B cell (primary cell): ENCODE data around the gene IQSEC3. TPM values are rescaled to one million over a fixed set of nuclear protein-coding genes. Genes with fewer than 3 reads are reported as not detected.

Experiments used
- ATAC-seq: fragments of 200-7000 bp; cut with Tn5 transposase; one replicate; pipeline ENCODE4 v1.10.0; 2021; ENCODE audit warnings: low read depth, mild to moderate bottlenecking, moderate number of reproducible peaks, moderate library complexity
- CTCF ChIA-PET: fragments of 350-600 bp; sonication (Branson Sonifier 250); formaldehyde crosslinking; loops from one replicate; lab custom pipeline; 2021; ENCODE audit warnings: antibody characterized with exemption, inconsistent platforms; lab: Charles Lee
- POLR2A ChIA-PET: fragments of 350-600 bp; sonication (Branson Sonifier 250); formaldehyde crosslinking; loops from one replicate; lab custom pipeline; 2021; ENCODE audit warnings: antibody characterized with exemption; lab: Charles Lee
- DNase-seq: peaks from one replicate; pipeline ENCODE4 v3.0.0; 2013
- H2AFZ ChIP-seq: 2 replicates; pipeline ENCODE4 v1.6.1; 2012; ENCODE audit warnings: mild to moderate bottlenecking, low read depth, low read length; ENCODE audit not compliant: insufficient read depth, poor library complexity, severe bottlenecking
- H3K27ac ChIP-seq, 2 donors: 1 replicate in 1 of 2; 2 replicates in 1 of 2; pipeline ENCODE4 v1.5.1; 2012 to 2013; ENCODE audit warnings: low read length in 2 of 2, mild to moderate bottlenecking in 2 of 2, moderate library complexity in 1 of 2
- H3K27me3 ChIP-seq, 4 experiments: fragments of 200-600 bp in 1 of 4; sonication (generic) in 1 of 4; replicated peaks in 1 of 4; 1 replicate in 2 of 4; 2 replicates in 2 of 4; pipeline versions ENCODE4 v1.6.1 to v1.7.0; 2013 to 2016; ENCODE audit warnings: low read length in 3 of 4, mild to moderate bottlenecking in 2 of 4, mixed read lengths in 1 of 4, moderate library complexity in 1 of 4; ENCODE audit not compliant: insufficient read depth in 4 of 4, control insufficient read depth in 3 of 4; ENCODE audit errors: control extremely low read depth in 1 of 4
- H3K36me3 ChIP-seq, 2 experiments: replicated peaks in 1 of 2; 1 replicate in 1 of 2; 2 replicates in 1 of 2; pipeline versions ENCODE4 v1.6.1 to v1.7.1; 2013; ENCODE audit warnings: low read length in 1 of 2; ENCODE audit not compliant: insufficient read depth in 2 of 2, control insufficient read depth in 1 of 2; ENCODE audit errors: control extremely low read depth in 1 of 2, extremely low read depth in 1 of 2
- H3K4me1 ChIP-seq, 2 donors: fragments of 200-600 bp in 1 of 2; sonication (generic) in 1 of 2; 1 replicate in 1 of 2; 2 replicates in 1 of 2; pipeline versions ENCODE4 v1.5.1 to v1.6.1; 2013 to 2017; ENCODE audit warnings: low read length in 2 of 2; ENCODE audit not compliant: control insufficient read depth in 2 of 2, insufficient read depth in 2 of 2
- H3K4me2 ChIP-seq: replicated peaks from 2 replicates; pipeline ENCODE3; 2012; ENCODE audit warnings: mild to moderate bottlenecking, low read depth, low read length; ENCODE audit not compliant: poor library complexity, severe bottlenecking
- H3K4me3 ChIP-seq, 5 experiments: fragments of 200-600 bp in 1 of 5; sonication (generic) in 1 of 5; 1 replicate in 3 of 5; 2 replicates in 2 of 5; pipeline versions ENCODE4 v1.5.1 to v1.7.0; 2011 to 2016; ENCODE audit warnings: low read length in 4 of 5, mild to moderate bottlenecking in 4 of 5, low read depth in 2 of 5, control low read depth in 1 of 5, moderate library complexity in 1 of 5; ENCODE audit not compliant: insufficient read depth in 1 of 5; ENCODE audit errors: control extremely low read depth in 1 of 5, extremely low read depth in 1 of 5
- H3K79me2 ChIP-seq: fragments of 200-600 bp; sonication (generic); one replicate; pipeline ENCODE4 v1.6.0; 2016; ENCODE audit warnings: low read length; ENCODE audit not compliant: control insufficient read depth, insufficient read depth
- H3K9ac ChIP-seq: fragments of 200-600 bp; sonication (generic); 2 replicates; pipeline ENCODE4 v1.6.1; 2017; ENCODE audit warnings: mild to moderate bottlenecking, low read length, moderate library complexity
- H3K9me3 ChIP-seq, 3 donors: one replicate each; pipeline versions ENCODE4 v1.6.1 to v1.7.1; 2013; ENCODE audit warnings: low read length in 2 of 3; ENCODE audit not compliant: control insufficient read depth in 2 of 3, insufficient read depth in 1 of 3; ENCODE audit errors: control extremely low read depth in 1 of 3
- H4K20me1 ChIP-seq: 2 replicates; pipeline ENCODE4 v1.6.0; 2012; ENCODE audit warnings: mild to moderate bottlenecking, low read length; ENCODE audit not compliant: insufficient read depth, control insufficient read depth, poor library complexity, severe bottlenecking
- H3K27ac Mint-ChIP-seq: one replicate; pipeline ENCODE4 v1.8.0; 2021; ENCODE audit warnings: mixed read lengths
- H3K27me3 Mint-ChIP-seq: one replicate; pipeline ENCODE4 v1.8.0; 2021; ENCODE audit warnings: mixed read lengths
- H3K4me1 Mint-ChIP-seq: one replicate; pipeline ENCODE4 v1.8.0; 2021; ENCODE audit warnings: mixed read lengths
- H3K4me3 Mint-ChIP-seq: one replicate; pipeline ENCODE4 v1.8.0; 2021; ENCODE audit warnings: mixed read lengths
- H3K9me3 Mint-ChIP-seq: one replicate; pipeline ENCODE4 v1.8.0; 2022; ENCODE audit warnings: mixed read lengths; ENCODE audit not compliant: insufficient read depth
- CTCF ChIP-seq: fragments of 200-600 bp; IDR thresholded peaks from one replicate; pipeline ENCODE4 v1.8.0; 2022; ENCODE audit warnings: antibody characterized with exemption, mild to moderate bottlenecking
- EZH2 ChIP-seq: IDR thresholded peaks from 2 replicates; pipeline ENCODE4 v1.6.1; 2012; ENCODE audit warnings: borderline replicate concordance, low read depth, mild to moderate bottlenecking, moderate library complexity, low read length; ENCODE audit not compliant: insufficient read depth, poor library complexity, severe bottlenecking
- WGBS: methylation state at CpG from one replicate; pipeline ENCODE4 v1.1.5; 2013; ENCODE audit warnings: missing lambda C conversion rate; ENCODE audit not compliant: insufficient coverage; 5-methylcytosine and 5-hydroxymethylcytosine counted together
- intact Hi-C: fragments of 100-400 bp; cut with micrococcal nuclease; formaldehyde crosslinking; loops from one replicate; pipeline ENCODE4 v1.10.0; 2022
- polyA plus RNA-seq: library from polyadenylated mRNA; depleted of rRNA; stranded (reverse); fragments of >200 nt; gene quantifications from 2 replicates; pipeline ENCODE4 v1.2.3, GENCODE V29; 2012
- total RNA-seq, 2 donors: library from RNA; stranded (reverse); fragments of 120-200 nt in 1 of 2; gene quantifications; 1 replicate in 1 of 2; 2 replicates in 1 of 2; pipeline versions ENCODE4 v1.2.3 to v1.2.4, GENCODE V29; 2013 to 2022

The IQSEC3 gene
- total and polyA plus RNA-seq, 2 donors (not counting 1 experiment from before 2014, with no cell fraction given), result 0.01 to 1.8 TPM

GRCh38 chr12:180445-180844, 113.9 kb downstream of the IQSEC3 start:
- Histone ChIP-seq H4K20me1 (no peaks in the 10 kb centered on the region), H3K9ac (no peak overlapping the region), H3K4me1 (peaks cover 0 to 6% of the 10 kb centered on the region in 2 donors), H3K4me3 (no peak overlapping the region), H3K79me2 (no peaks in the 10 kb centered on the region), H3K27me3 (no peaks in the 10 kb centered on the region), H3K4me2 (no peak overlapping the region), H3K36me3 (no peaks in the 10 kb centered on the region), H3K9me3 (no peaks in the 10 kb centered on the region), H2AFZ (no peak overlapping the region), H3K27ac (no peak overlapping the region)
- intact Hi-C loops, result no loop called here
- Mint-ChIP-seq H3K27ac (no peak overlapping the region), H3K4me3 (no peak overlapping the region), H3K27me3 (peaks cover 26% of the 10 kb centered on the region), H3K4me1 (peaks cover 7% of the 10 kb centered on the region), H3K9me3 (no peaks in the 10 kb centered on the region)
- DNase-seq, result no peak
- ATAC-seq, result no peak
- WGBS, result 6% methylated on average over 8 of the region's 8 CpGs
- TF ChIP-seq CTCF (no peak), EZH2 (no peak)
- POLR2A ChIA-PET, result no interaction called here
- CTCF ChIA-PET, result no interaction called here

GRCh38 chr12:181921-182320, 115.4 kb downstream of the IQSEC3 start:
- no peak overlapping the region for H3K4me3 Mint-ChIP-seq
- no peak for ATAC-seq
- H4K20me1 ChIP-seq, result no peaks in the 10 kb centered on the region
- peaks cover 7% of the 10 kb centered on the region for H3K4me1 Mint-ChIP-seq
- H3K79me2 ChIP-seq, result no peaks in the 10 kb centered on the region
- no peak overlapping the region for H3K9ac ChIP-seq
- no peaks in the 10 kb centered on the region for H3K9me3 ChIP-seq
- H2AFZ ChIP-seq, result no peak overlapping the region
- H3K27ac ChIP-seq, result no peak overlapping the region
- CTCF ChIA-PET, result no interaction called here
- H3K4me3 ChIP-seq, result no peak overlapping the region
- no peak overlapping the region for H3K4me2 ChIP-seq
- WGBS, result 95% methylated on average over 17 of the region's 17 CpGs
- peaks cover 24% of the 10 kb centered on the region for H3K27me3 Mint-ChIP-seq
- peaks cover 0 to 6% of the 10 kb centered on the region in 2 donors for H3K4me1 ChIP-seq
- no peak for TF ChIP-seq EZH2
- no peak for TF ChIP-seq CTCF
- H3K27ac Mint-ChIP-seq, result no peak overlapping the region
- H3K36me3 ChIP-seq, result no peaks in the 10 kb centered on the region
- intact Hi-C loops, result no loop called here
- POLR2A ChIA-PET, result no interaction called here
- no peaks in the 10 kb centered on the region for H3K27me3 ChIP-seq
- no peak for DNase-seq
- H3K9me3 Mint-ChIP-seq, result no peaks in the 10 kb centered on the region
